Fibroblast of villous mesenchyme (primary cell): ENCODE measurements around the gene CDK2AP2. TPM values are rescaled to one million over a fixed set of nuclear protein-coding genes. Genes with fewer than 3 reads are reported as not detected.

ENCODE experiments used
- DNase-seq: peaks from one replicate; pipeline ENCODE4 v3.0.0-alpha.2; 2010; ENCODE audit warnings: low read depth
- H3K4me3 ChIP-seq: 2 replicates; pipeline ENCODE4 v1.5.1; 2011; ENCODE audit warnings: low read depth, mild to moderate bottlenecking, low read length
- CTCF ChIP-seq: IDR thresholded peaks from 2 replicates; pipeline ENCODE4 v1.5.1; 2012; ENCODE audit warnings: low read depth, mild to moderate bottlenecking, low read length; ENCODE audit not compliant: insufficient read depth
- total RNA-seq: library from RNA; depleted of rRNA; stranded (reverse); fragments of >200 nt; gene quantifications from 2 replicates; pipeline ENCODE4 v1.2.3, GENCODE V29; 2012

The CDK2AP2 gene
- total RNA-seq, 1 donor, result 16.8 TPM

- DNase-seq, result no peak
- no peak overlapping the region for H3K4me3 ChIP-seq
- no peak for TF ChIP-seq CTCF
Observed at GRCh38 chr11:67472882-67473281, 35.1 kb downstream of the CDK2AP2 start.

- no peak for TF ChIP-seq CTCF
- no peak for DNase-seq
Observed at GRCh38 chr11:67470337-67471002, 37.5 kb downstream of the CDK2AP2 start.

DNA sequence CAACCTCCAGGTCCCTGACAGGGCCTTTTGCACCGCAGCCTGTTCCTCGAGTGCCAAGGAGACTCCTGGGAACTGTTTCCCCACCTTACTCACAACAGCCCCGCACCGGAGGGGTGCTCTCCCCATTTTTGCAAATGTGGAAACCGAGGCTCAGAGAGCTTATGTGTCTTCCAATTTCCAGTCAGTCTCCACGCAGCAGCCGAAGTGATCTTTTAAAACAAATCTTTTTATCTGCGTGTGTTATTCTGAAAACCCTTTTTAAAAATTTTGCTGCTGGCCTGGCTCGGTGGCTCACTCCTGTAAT is 38.5 kb downstream of the CDK2AP2 start:
- no peak for DNase-seq
- TF ChIP-seq CTCF, result no peak

More at GRCh38 chr11:67470337-67471002, 37.5 kb downstream of the CDK2AP2 start:
- H3K4me3 ChIP-seq, result no peak overlapping the region

DNA sequence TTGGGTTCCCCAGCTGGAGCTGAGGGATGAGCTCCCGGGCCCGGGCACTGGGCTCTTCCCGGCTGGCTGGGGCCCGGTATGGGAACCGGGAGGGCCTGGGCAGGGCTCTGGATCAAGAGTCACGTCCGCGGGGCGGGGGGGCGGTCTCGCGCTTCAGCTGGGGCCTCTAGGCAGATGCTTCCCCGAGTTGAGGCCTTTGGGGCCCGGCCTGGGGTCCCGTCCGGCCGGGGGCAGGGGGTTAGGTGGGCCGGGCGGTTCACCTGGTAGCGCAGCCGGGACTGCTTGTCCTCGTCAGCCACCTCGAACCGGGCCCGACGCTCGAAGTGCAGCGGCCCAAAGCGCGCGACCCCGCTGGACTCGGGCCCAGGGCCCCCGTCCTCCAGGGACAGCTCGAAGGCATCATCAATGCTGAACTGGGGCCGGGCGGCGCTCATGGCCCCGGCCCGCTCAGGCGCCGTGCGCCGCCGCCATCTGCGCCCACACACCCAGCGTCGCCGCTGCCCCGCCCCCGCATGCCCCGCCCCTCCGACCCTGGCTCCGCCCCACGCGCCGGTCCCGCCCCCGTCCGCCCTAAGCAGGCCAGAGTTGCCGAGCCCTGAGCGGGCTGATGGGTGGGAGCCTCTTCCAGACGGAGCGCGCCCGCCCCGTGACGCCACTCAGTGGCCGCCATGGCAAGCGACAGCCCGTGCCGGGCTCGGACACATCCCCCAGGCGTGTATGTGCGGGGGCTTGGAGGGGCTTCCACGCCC is 39.0 kb downstream of the CDK2AP2 start, which contains the start of gene TMEM134:
Gene TMEM134, minus strand, starts transcription at position 493 of the 749 bp plus-strand sequence. Its CDS starts 59 bp downstream, at position 434.
- H3K4me3 ChIP-seq, result peak within 1 kb of the TSS; percentile 67
- TF ChIP-seq CTCF, result peak; percentile 20
- DNase-seq, result peak; percentile 92

More for the DNA sequence above, 38.5 kb downstream of the CDK2AP2 start:
- H3K4me3 ChIP-seq, result peak overlapping the region; percentile 67

- no peak for TF ChIP-seq CTCF
Observed at GRCh38 chr11:67468456-67468758, 39.6 kb downstream of the CDK2AP2 start.

DNA sequence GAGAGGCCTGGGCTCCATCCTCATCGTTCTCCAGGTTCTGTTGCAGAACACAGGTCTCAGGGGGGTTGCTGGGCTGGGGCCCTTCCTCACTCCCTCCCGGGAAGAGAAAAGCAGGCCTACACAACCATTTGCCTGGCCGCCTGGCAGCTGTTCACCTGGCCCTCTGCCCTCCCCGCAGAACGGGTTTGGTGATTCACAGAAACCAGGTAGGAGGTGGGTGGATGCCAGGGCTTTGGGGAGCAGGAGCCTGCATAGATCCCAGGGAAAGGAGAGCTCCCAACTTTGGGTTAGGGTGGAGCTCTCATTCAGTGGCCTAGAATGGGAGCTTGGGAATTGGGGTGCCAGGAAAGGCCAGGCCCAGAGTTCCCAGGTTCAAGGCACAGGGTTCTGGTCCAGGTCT is 39.9 kb downstream of the CDK2AP2 start:
- peak overlapping the region; percentile 67 for H3K4me3 ChIP-seq
- no peak for TF ChIP-seq CTCF
- DNase-seq, result no peak

More at GRCh38 chr11:67468456-67468758, 39.6 kb downstream of the CDK2AP2 start:
- DNase-seq, result no peak
- H3K4me3 ChIP-seq, result peak overlapping the region; percentile 67
